ENCODE measurements around the gene ENTR1.

ENTR1 gene

GRCh38 chr9:136410500-136411287, at the start of gene ENTR1, which contains the start of gene PMPCA:
ENTR1 (minus strand) TSS chr9:136410614; CDS start chr9:136410397, 217 bp downstream.
PMPCA (plus strand) TSS chr9:136410658; CDS start chr9:136410669, 11 bp downstream.
- H3K4me3 ChIP-seq (replicated peaks; ENCODE audit: low read depth, low read length): peak within 1 kb of the TSS; percentile 90
- no peak for TF ChIP-seq CTCF (IDR thresholded peaks at IDR 0.05; ENCODE audit: insufficient read depth, low read length, poor library complexity, severe bottlenecking)
- peaks cover 30% of the 10 kb centered on the region for H3K36me3 ChIP-seq (ENCODE audit: control insufficient read depth, insufficient read depth, low read length)

GRCh38 chr9:136459425-136459824, 49.0 kb upstream of the ENTR1 start:
- DNase-seq (ENCODE audit: extremely low read depth, insufficient read length): no peak
- peaks cover 57% of the 10 kb centered on the region for H3K36me3 ChIP-seq (ENCODE audit: control insufficient read depth, insufficient read depth, low read length)
- TF ChIP-seq CTCF (IDR thresholded peaks at IDR 0.05; ENCODE audit: insufficient read depth, low read length, poor library complexity, severe bottlenecking): no peak
- no peaks in the 10 kb centered on the region for H3K27me3 ChIP-seq (replicated peaks; ENCODE audit: control insufficient read depth, insufficient read depth, low read length)
- no peak overlapping the region for H3K4me3 ChIP-seq (replicated peaks; ENCODE audit: low read depth, low read length)

More at GRCh38 chr9:136410500-136411287, at the start of gene ENTR1, which contains the start of gene PMPCA:
- peak; percentile 93 for DNase-seq (ENCODE audit: extremely low read depth, insufficient read length)
- no peaks in the 10 kb centered on the region for H3K27me3 ChIP-seq (replicated peaks; ENCODE audit: control insufficient read depth, insufficient read depth, low read length)

GRCh38 chr9:136457326-136457725, 46.9 kb upstream of the ENTR1 start:
- no peak for DNase-seq (ENCODE audit: extremely low read depth, insufficient read length)
- H3K36me3 ChIP-seq (ENCODE audit: control insufficient read depth, insufficient read depth, low read length): peaks cover 50% of the 10 kb centered on the region
- TF ChIP-seq CTCF (IDR thresholded peaks at IDR 0.05; ENCODE audit: insufficient read depth, low read length, poor library complexity, severe bottlenecking): no peak
- H3K27me3 ChIP-seq (replicated peaks; ENCODE audit: control insufficient read depth, insufficient read depth, low read length): no peaks in the 10 kb centered on the region
- H3K4me3 ChIP-seq (replicated peaks; ENCODE audit: low read depth, low read length): no peak overlapping the region

- peaks cover 48% of the 10 kb centered on the region for H3K36me3 ChIP-seq (ENCODE audit: control insufficient read depth, insufficient read depth, low read length)
- no peak for TF ChIP-seq CTCF (IDR thresholded peaks at IDR 0.05; ENCODE audit: insufficient read depth, low read length, poor library complexity, severe bottlenecking)
- DNase-seq (ENCODE audit: extremely low read depth, insufficient read length): no peak
These were observed 45.8 kb upstream of the ENTR1 start for GRCh38 chr9:136456258-136456657.

GRCh38 chr9:136455043-136456002, 44.9 kb upstream of the ENTR1 start:
- DNase-seq (ENCODE audit: extremely low read depth, insufficient read length): no peak
- Histone ChIP-seq H3K4me3 (replicated peaks; ENCODE audit: low read depth, low read length) (no peak overlapping the region), H3K36me3 (ENCODE audit: control insufficient read depth, insufficient read depth, low read length) (peaks cover 51% of the 10 kb centered on the region), H3K27me3 (replicated peaks; ENCODE audit: control insufficient read depth, insufficient read depth, low read length) (no peaks in the 10 kb centered on the region)
- TF ChIP-seq CTCF (IDR thresholded peaks at IDR 0.05; ENCODE audit: insufficient read depth, low read length, poor library complexity, severe bottlenecking): no peak

More at GRCh38 chr9:136456258-136456657, 45.8 kb upstream of the ENTR1 start:
- Histone ChIP-seq H3K4me3 (replicated peaks; ENCODE audit: low read depth, low read length) (no peak overlapping the region), H3K27me3 (replicated peaks; ENCODE audit: control insufficient read depth, insufficient read depth, low read length) (no peaks in the 10 kb centered on the region)
